ENCODE results near the gene PAFAH1B2.

PAFAH1B2 gene

GRCh38 chr11:117220999-117221774 is 77.1 kb downstream of the PAFAH1B2 start:
- Histone ChIP-seq H3K27me3 (ENCODE audit: insufficient read depth, low read length) (no peaks in the 10 kb centered on the region), H3K4me1 (ENCODE audit: insufficient read depth, low read length) (peaks cover 11% of the 10 kb centered on the region; the same call in 1 of the 2 replicates), H3K9me3 (ENCODE audit: insufficient read depth, low read depth, low read length) (no peaks in the 10 kb centered on the region), H3K9ac (ENCODE audit: low read depth, low read length) (no peak overlapping the region), H3K36me3 (ENCODE audit: insufficient read depth, low read length) (peaks cover 77% of the 10 kb centered on the region), H3K4me3 (ENCODE audit: low read length) (no peak overlapping the region), H3K27ac (ENCODE audit: low read depth, low read length) (peak overlapping the region; percentile 25; the same call in 1 of the 2 replicates)
- WGBS: 87% methylated on average over 7 of the region's 7 CpGs

GRCh38 chr11:117221775-117222517 is 77.9 kb downstream of the PAFAH1B2 start:
- WGBS: 83% methylated on average over 7 of the region's 7 CpGs
- Histone ChIP-seq H3K4me3 (ENCODE audit: low read length) (no peak overlapping the region), H3K4me1 (ENCODE audit: insufficient read depth, low read length) (peaks cover 11% of the 10 kb centered on the region; the same call in 1 of the 2 replicates), H3K9me3 (ENCODE audit: insufficient read depth, low read depth, low read length) (no peaks in the 10 kb centered on the region), H3K27me3 (ENCODE audit: insufficient read depth, low read length) (no peaks in the 10 kb centered on the region), H3K9ac (ENCODE audit: low read depth, low read length) (no peak overlapping the region), H3K27ac (ENCODE audit: low read depth, low read length) (peak overlapping the region; percentile 25; the same call in 1 of the 2 replicates), H3K36me3 (ENCODE audit: insufficient read depth, low read length) (peaks cover 78% of the 10 kb centered on the region)

- H3K27ac ChIP-seq (ENCODE audit: low read depth, low read length): no peak overlapping the region
- no peak overlapping the region for H3K4me3 ChIP-seq (ENCODE audit: low read length)
- WGBS: 87% methylated on average over 14 of the region's 14 CpGs
These were observed 79.1 kb downstream of the PAFAH1B2 start for GRCh38 chr11:117222991-117223740.

GRCh38 chr11:117223741-117224689 is 79.9 kb downstream of the PAFAH1B2 start:
- Histone ChIP-seq H3K27me3 (ENCODE audit: insufficient read depth, low read length) (no peaks in the 10 kb centered on the region), H3K27ac (ENCODE audit: low read depth, low read length) (no peak overlapping the region), H3K9me3 (ENCODE audit: insufficient read depth, low read depth, low read length) (no peaks in the 10 kb centered on the region), H3K4me3 (ENCODE audit: low read length) (no peak overlapping the region), H3K9ac (ENCODE audit: low read depth, low read length) (no peak overlapping the region), H3K4me1 (ENCODE audit: insufficient read depth, low read length) (peaks cover 11% of the 10 kb centered on the region; the same call in 1 of the 2 replicates), H3K36me3 (ENCODE audit: insufficient read depth, low read length) (peaks cover 73% of the 10 kb centered on the region)
- 91% methylated on average over 17 of the region's 17 CpGs for WGBS

More at GRCh38 chr11:117222991-117223740, 79.1 kb downstream of the PAFAH1B2 start:
- no peaks in the 10 kb centered on the region for H3K9me3 ChIP-seq (ENCODE audit: insufficient read depth, low read depth, low read length)
- H3K27me3 ChIP-seq (ENCODE audit: insufficient read depth, low read length): no peaks in the 10 kb centered on the region
- no peak overlapping the region for H3K9ac ChIP-seq (ENCODE audit: low read depth, low read length)
- H3K36me3 ChIP-seq (ENCODE audit: insufficient read depth, low read length): peaks cover 76% of the 10 kb centered on the region
- peaks cover 11% of the 10 kb centered on the region; the same call in 1 of the 2 replicates for H3K4me1 ChIP-seq (ENCODE audit: insufficient read depth, low read length)

- 95% methylated on average over 9 of the region's 9 CpGs for WGBS
These were observed 81.6 kb downstream of the PAFAH1B2 start for GRCh38 chr11:117225553-117226170.

More at GRCh38 chr11:117225553-117226170, 81.6 kb downstream of the PAFAH1B2 start:
- peaks cover 11% of the 10 kb centered on the region; the same call in 1 of the 2 replicates for H3K4me1 ChIP-seq (ENCODE audit: insufficient read depth, low read length)
- H3K27ac ChIP-seq (ENCODE audit: low read depth, low read length): no peak overlapping the region
- H3K36me3 ChIP-seq (ENCODE audit: insufficient read depth, low read length): peaks cover 67% of the 10 kb centered on the region
- no peak overlapping the region for H3K9ac ChIP-seq (ENCODE audit: low read depth, low read length)
- no peak overlapping the region for H3K4me3 ChIP-seq (ENCODE audit: low read length)
- no peaks in the 10 kb centered on the region for H3K9me3 ChIP-seq (ENCODE audit: insufficient read depth, low read depth, low read length)
- no peaks in the 10 kb centered on the region for H3K27me3 ChIP-seq (ENCODE audit: insufficient read depth, low read length)

Measured in HUES64 (cell line).